Activated B cell treated with CpG ODN at 0.5 μM for 24 hours (primary cell): ENCODE results near the gene MBD3. TPM values are rescaled to one million over a fixed set of nuclear protein-coding genes. Genes with fewer than 3 reads are reported as not detected.

Experiments
- ATAC-seq: fragments of 200-7000 bp; cut with Tn5 transposase; one replicate; pipeline ENCODE4 v1.10.0; 2021; ENCODE audit warnings: low read depth, mild to moderate bottlenecking, moderate library complexity
- CTCF ChIA-PET: fragments of 350-600 bp; sonication (Branson Sonifier 250); formaldehyde crosslinking; loops from one replicate; lab custom pipeline; 2021; ENCODE audit warnings: antibody characterized with exemption; lab: Charles Lee
- POLR2A ChIA-PET: fragments of 350-600 bp; sonication (Branson Sonifier 250); formaldehyde crosslinking; loops from one replicate; lab custom pipeline; 2021; ENCODE audit warnings: antibody characterized with exemption; lab: Charles Lee
- DNase-seq: peaks from one replicate; pipeline ENCODE4 v3.0.0; 2022
- H3K27ac Mint-ChIP-seq: one replicate; pipeline ENCODE4 v1.8.0; 2020; ENCODE audit warnings: mixed read lengths
- H3K27me3 Mint-ChIP-seq: one replicate; pipeline ENCODE4 v1.8.0; 2021; ENCODE audit warnings: mixed read lengths
- H3K36me3 Mint-ChIP-seq: one replicate; pipeline ENCODE4 v1.8.0; 2021; ENCODE audit warnings: low read depth, mixed read lengths
- H3K4me1 Mint-ChIP-seq: one replicate; pipeline ENCODE4 v1.8.0; 2021; ENCODE audit warnings: mixed read lengths
- H3K4me3 Mint-ChIP-seq: one replicate; pipeline ENCODE4 v1.8.0; 2020; ENCODE audit warnings: mild to moderate bottlenecking, mixed read lengths
- H3K9me3 Mint-ChIP-seq: one replicate; pipeline ENCODE4 v1.8.0; 2020; ENCODE audit warnings: mixed read lengths
- CTCF ChIP-seq: fragments of 200-600 bp; IDR thresholded peaks from one replicate; pipeline ENCODE4 v1.8.0; 2022; ENCODE audit warnings: antibody characterized with exemption, mild to moderate bottlenecking
- intact Hi-C: fragments of 100-400 bp; cut with micrococcal nuclease; formaldehyde crosslinking; loops from one replicate; pipeline ENCODE4 v1.15.1; 2024
- total RNA-seq: library from RNA; stranded (reverse); gene quantifications from 2 replicates; pipeline ENCODE4 v1.2.3, GENCODE V29; 2022

MBD3 gene
- total RNA-seq, 1 donor from 2014 or later = 96.9 TPM

GRCh38 chr19:1569997-1570396, 22.7 kb downstream of the MBD3 start:
- ChIA-PET POLR2A (interaction anchor here (0.6 to 1.6 kb wide), 2 partner anchors 23 to 91 kb away, joined by 4 to 8 read pairs; no protein-coding TSS in a partner anchor), CTCF (no interaction called here)
- Mint-ChIP-seq H3K27me3 (no peaks in the 10 kb centered on the region), H3K9me3 (no peaks in the 10 kb centered on the region), H3K4me3 (no peak overlapping the region), H3K27ac (peak overlapping the region; percentile 46), H3K4me1 (peaks cover 5% of the 10 kb centered on the region), H3K36me3 (no peaks in the 10 kb centered on the region)
- intact Hi-C loops = no loop called here
- ATAC-seq = no peak
- peak; percentile 22 for TF ChIP-seq CTCF
- DNase-seq = no peak

- ATAC-seq (peak; percentile 93), DNase-seq (peak; percentile 77)
- ChIA-PET POLR2A (interaction anchor here (0.9 to 1.6 kb wide), 2 partner anchors 25 to 38 kb away, joined by 3 to 8 read pairs; no protein-coding TSS in a partner anchor), CTCF (no interaction called here)
- Mint-ChIP-seq H3K4me3 (peak within 1 kb of the TSS; percentile 57), H3K27me3 (no peaks in the 10 kb centered on the region), H3K4me1 (peaks cover 5% of the 10 kb centered on the region), H3K36me3 (no peaks in the 10 kb centered on the region), H3K9me3 (no peaks in the 10 kb centered on the region), H3K27ac (no peak within 1 kb of the TSS)
- TF ChIP-seq CTCF = no peak
- intact Hi-C loops = loop anchor here (1.0 kb wide), 1 partner anchor 23 kb away; no protein-coding TSS in a partner anchor
These were observed 24.2 kb downstream of the MBD3 start, which contains the start of gene MEX3D for GRCh38 chr19:1568320-1569019. Gene MEX3D (minus strand): TSS chr19:1568325. CDS start chr19:1568058, 267 bp downstream.

- H3K27ac Mint-ChIP-seq = no peak overlapping the region
- CTCF ChIA-PET = no interaction called here
These were observed 24.8 kb downstream of the MBD3 start for GRCh38 chr19:1567848-1568227.

GRCh38 chr19:1567116-1567847, 25.4 kb downstream of the MBD3 start:
- DNase-seq (peak; percentile 27), ATAC-seq (no peak)
- TF ChIP-seq CTCF = no peak
- Mint-ChIP-seq H3K36me3 (no peaks in the 10 kb centered on the region), H3K4me3 (peak overlapping the region; percentile 57), H3K4me1 (peaks cover 5% of the 10 kb centered on the region), H3K9me3 (no peaks in the 10 kb centered on the region), H3K27ac (no peak overlapping the region), H3K27me3 (no peaks in the 10 kb centered on the region)
- CTCF ChIA-PET = no interaction called here
- intact Hi-C loops = no loop called here
- POLR2A ChIA-PET = no interaction called here

More at GRCh38 chr19:1567848-1568227, 24.8 kb downstream of the MBD3 start:
- H3K4me1 Mint-ChIP-seq = peaks cover 5% of the 10 kb centered on the region
- H3K9me3 Mint-ChIP-seq = no peaks in the 10 kb centered on the region
- no peak overlapping the region for H3K4me3 Mint-ChIP-seq
- POLR2A ChIA-PET = interaction anchor here (0.9 kb wide), 1 partner anchor 39 kb away, joined by 3 read pairs; no protein-coding TSS in a partner anchor
- DNase-seq = no peak
- intact Hi-C loops = loop anchor here (1.0 kb wide), 1 partner anchor 23 kb away; no protein-coding TSS in a partner anchor
- H3K27me3 Mint-ChIP-seq = no peaks in the 10 kb centered on the region
- ATAC-seq = peak; percentile 43
- H3K36me3 Mint-ChIP-seq = no peaks in the 10 kb centered on the region
- TF ChIP-seq CTCF = no peak
